Measurements from ENCODE around the gene G6PC1.

DNA sequence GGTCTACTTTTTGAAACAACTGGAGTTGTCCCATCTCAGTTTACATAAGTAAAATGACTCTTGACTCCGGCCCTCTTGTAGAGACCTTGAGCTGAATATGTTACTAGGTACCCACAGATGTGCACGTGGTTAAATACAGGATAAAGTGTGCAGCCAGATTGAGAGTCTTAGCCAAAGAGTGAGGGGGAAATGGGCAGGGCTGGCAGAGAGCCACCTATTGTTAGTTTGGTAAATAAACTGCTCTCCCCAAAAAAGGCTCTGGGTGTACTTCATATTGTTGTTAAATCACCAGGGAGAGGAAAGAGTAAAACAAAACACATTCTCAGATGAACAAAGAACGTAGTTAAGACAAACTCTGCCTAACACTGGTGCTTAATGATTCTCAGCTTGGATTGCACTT is 20.3 kb downstream of the G6PC1 start:
- TF ChIP-seq CTCF (conservative IDR thresholded peaks at IDR 0.05; ENCODE audit: low read depth, low read length) (no peak), NFE2L2 (IDR thresholded peaks at IDR 0.05; ENCODE audit: low read depth, low read length) (no peak), MAFK (IDR thresholded peaks at IDR 0.05; ENCODE audit: low read depth, low read length) (no peak), USF2 (IDR thresholded peaks at IDR 0.05; ENCODE audit: low read depth, low read length) (no peak), SMC3 (IDR thresholded peaks at IDR 0.05; ENCODE audit: low read depth, low read length) (no peak), RAD21 (IDR thresholded peaks at IDR 0.05; ENCODE audit: low read length) (no peak), POLR2A (IDR thresholded peaks at IDR 0.05; ENCODE audit: low read depth, low read length) (no peak), BHLHE40 (IDR thresholded peaks at IDR 0.05; ENCODE audit: low read depth, low read length) (no peak), MAZ (IDR thresholded peaks at IDR 0.05; ENCODE audit: borderline replicate concordance, low read depth, low read length) (no peak)
